Testis (tissue), 2 donors: ENCODE measurements around the gene TBC1D22A.

ENCODE experiments used
- POLR2A ChIP-seq: fragments of 450-650 bp; IDR thresholded peaks from one replicate; pipeline ENCODE4 v1.6.1; 2017; ENCODE audit warnings: antibody characterized with exemption, mild to moderate bottlenecking, moderate library complexity
- TF ChIP-seq, protein P1 (sequence below), 3 experiments: fragments of 450-650 bp in 2 of 3; fragments of 200-600 bp in 1 of 3; sonication (generic) in 1 of 3; IDR thresholded peaks; one replicate each; pipeline ENCODE4 v1.5.1; 2016 to 2019; ENCODE audit warnings: antibody characterized with exemption in 3 of 3, mild to moderate bottlenecking in 2 of 3, moderate library complexity in 1 of 3

- TF ChIP-seq, protein P1, sequence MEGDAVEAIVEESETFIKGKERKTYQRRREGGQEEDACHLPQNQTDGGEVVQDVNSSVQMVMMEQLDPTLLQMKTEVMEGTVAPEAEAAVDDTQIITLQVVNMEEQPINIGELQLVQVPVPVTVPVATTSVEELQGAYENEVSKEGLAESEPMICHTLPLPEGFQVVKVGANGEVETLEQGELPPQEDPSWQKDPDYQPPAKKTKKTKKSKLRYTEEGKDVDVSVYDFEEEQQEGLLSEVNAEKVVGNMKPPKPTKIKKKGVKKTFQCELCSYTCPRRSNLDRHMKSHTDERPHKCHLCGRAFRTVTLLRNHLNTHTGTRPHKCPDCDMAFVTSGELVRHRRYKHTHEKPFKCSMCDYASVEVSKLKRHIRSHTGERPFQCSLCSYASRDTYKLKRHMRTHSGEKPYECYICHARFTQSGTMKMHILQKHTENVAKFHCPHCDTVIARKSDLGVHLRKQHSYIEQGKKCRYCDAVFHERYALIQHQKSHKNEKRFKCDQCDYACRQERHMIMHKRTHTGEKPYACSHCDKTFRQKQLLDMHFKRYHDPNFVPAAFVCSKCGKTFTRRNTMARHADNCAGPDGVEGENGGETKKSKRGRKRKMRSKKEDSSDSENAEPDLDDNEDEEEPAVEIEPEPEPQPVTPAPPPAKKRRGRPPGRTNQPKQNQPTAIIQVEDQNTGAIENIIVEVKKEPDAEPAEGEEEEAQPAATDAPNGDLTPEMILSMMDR (IDR thresholded peaks at IDR 0.05) = no peak
- no peak for TF ChIP-seq POLR2A
Measured at GRCh38 chr22:47189056-47189916, 426.8 kb downstream of the TBC1D22A start.
